HG03025 (cell line): Measurements from ENCODE around the gene LRRC55.

Source experiments
- ATAC-seq: cut with Tn5 transposase; IDR thresholded peaks from one replicate; pipeline ENCODE4 v1.9.1; 2021; ENCODE audit warnings: mild to moderate bottlenecking, moderate library complexity; ENCODE audit not compliant: unreplicated experiment, low FRiP score

LRRC55 gene

GRCh38 chr11:57181678-57182305 is at the start of gene LRRC55:
Gene LRRC55, plus strand, starts transcription at chr11:57181953. Its CDS starts 70 bp downstream, at chr11:57182023.
- ATAC-seq: no peak

GRCh38 chr11:57133366-57134038 is 48.3 kb upstream of the LRRC55 start:
- ATAC-seq: no peak

- ATAC-seq: no peak
Observed at GRCh38 chr11:57134284-57134683, 47.5 kb upstream of the LRRC55 start.

- ATAC-seq: no peak
Observed at GRCh38 chr11:57135020-57135751, 46.6 kb upstream of the LRRC55 start.

GRCh38 chr11:57140568-57140967 is 41.2 kb upstream of the LRRC55 start:
- no peak for ATAC-seq

- no peak for ATAC-seq
Observed at GRCh38 chr11:57143459-57143858, 38.3 kb upstream of the LRRC55 start.

- ATAC-seq: no peak
Observed at GRCh38 chr11:57144075-57144474, 37.7 kb upstream of the LRRC55 start.

- ATAC-seq: no peak
Observed at GRCh38 chr11:57144531-57145320, 37.0 kb upstream of the LRRC55 start.

GRCh38 chr11:57146301-57146700 is 35.5 kb upstream of the LRRC55 start:
- ATAC-seq: no peak

- ATAC-seq: no peak
Observed at GRCh38 chr11:57148621-57149020, 33.1 kb upstream of the LRRC55 start.

GRCh38 chr11:57150454-57150917 is 31.3 kb upstream of the LRRC55 start:
- no peak for ATAC-seq

- no peak for ATAC-seq
Observed at GRCh38 chr11:57152134-57152533, 29.6 kb upstream of the LRRC55 start.

- ATAC-seq: no peak
Observed at GRCh38 chr11:57153448-57153847, 28.3 kb upstream of the LRRC55 start.

GRCh38 chr11:57154739-57155138 is 27.0 kb upstream of the LRRC55 start:
- ATAC-seq: no peak

GRCh38 chr11:57155400-57155799 is 26.4 kb upstream of the LRRC55 start:
- no peak for ATAC-seq

- no peak for ATAC-seq
Observed at GRCh38 chr11:57155838-57156607, 25.7 kb upstream of the LRRC55 start.

GRCh38 chr11:57156928-57157327 is 24.8 kb upstream of the LRRC55 start:
- no peak for ATAC-seq

- no peak for ATAC-seq
Observed at GRCh38 chr11:57157624-57158023, 24.1 kb upstream of the LRRC55 start.

- ATAC-seq: no peak
Observed at GRCh38 chr11:57158180-57158579, 23.6 kb upstream of the LRRC55 start.

GRCh38 chr11:57158599-57158998 is 23.2 kb upstream of the LRRC55 start:
- ATAC-seq: no peak
